ENCODE measurements around the gene CCDC92B. TPM values are rescaled to one million over a fixed set of nuclear protein-coding genes. Genes with fewer than 3 reads are reported as not detected.

Gene CCDC92B
- total RNA-seq, 1 experiment from 2014 or later, result 15.2 TPM

- TF ChIP-seq, protein P1, sequence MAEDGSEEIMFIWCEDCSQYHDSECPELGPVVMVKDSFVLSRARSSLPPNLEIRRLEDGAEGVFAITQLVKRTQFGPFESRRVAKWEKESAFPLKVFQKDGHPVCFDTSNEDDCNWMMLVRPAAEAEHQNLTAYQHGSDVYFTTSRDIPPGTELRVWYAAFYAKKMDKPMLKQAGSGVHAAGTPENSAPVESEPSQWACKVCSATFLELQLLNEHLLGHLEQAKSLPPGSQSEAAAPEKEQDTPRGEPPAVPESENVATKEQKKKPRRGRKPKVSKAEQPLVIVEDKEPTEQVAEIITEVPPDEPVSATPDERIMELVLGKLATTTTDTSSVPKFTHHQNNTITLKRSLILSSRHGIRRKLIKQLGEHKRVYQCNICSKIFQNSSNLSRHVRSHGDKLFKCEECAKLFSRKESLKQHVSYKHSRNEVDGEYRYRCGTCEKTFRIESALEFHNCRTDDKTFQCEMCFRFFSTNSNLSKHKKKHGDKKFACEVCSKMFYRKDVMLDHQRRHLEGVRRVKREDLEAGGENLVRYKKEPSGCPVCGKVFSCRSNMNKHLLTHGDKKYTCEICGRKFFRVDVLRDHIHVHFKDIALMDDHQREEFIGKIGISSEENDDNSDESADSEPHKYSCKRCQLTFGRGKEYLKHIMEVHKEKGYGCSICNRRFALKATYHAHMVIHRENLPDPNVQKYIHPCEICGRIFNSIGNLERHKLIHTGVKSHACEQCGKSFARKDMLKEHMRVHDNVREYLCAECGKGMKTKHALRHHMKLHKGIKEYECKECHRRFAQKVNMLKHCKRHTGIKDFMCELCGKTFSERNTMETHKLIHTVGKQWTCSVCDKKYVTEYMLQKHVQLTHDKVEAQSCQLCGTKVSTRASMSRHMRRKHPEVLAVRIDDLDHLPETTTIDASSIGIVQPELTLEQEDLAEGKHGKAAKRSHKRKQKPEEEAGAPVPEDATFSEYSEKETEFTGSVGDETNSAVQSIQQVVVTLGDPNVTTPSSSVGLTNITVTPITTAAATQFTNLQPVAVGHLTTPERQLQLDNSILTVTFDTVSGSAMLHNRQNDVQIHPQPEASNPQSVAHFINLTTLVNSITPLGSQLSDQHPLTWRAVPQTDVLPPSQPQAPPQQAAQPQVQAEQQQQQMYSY (CRISPR knock-in tag; IDR thresholded peaks at IDR 0.05), result no peak
- TF ChIP-seq CTCF (IDR thresholded peaks at IDR 0.05) (no peak), ZNF219 (CRISPR knock-in tag; IDR thresholded peaks at IDR 0.05; ENCODE audit: borderline replicate concordance) (no peak), E2F1 (CRISPR knock-in tag; IDR thresholded peaks at IDR 0.05) (no peak), ZBTB21 (CRISPR knock-in tag; IDR thresholded peaks at IDR 0.05; ENCODE audit: borderline replicate concordance) (no peak), OVOL2 (CRISPR knock-in tag; IDR thresholded peaks at IDR 0.05; ENCODE audit: borderline replicate concordance) (no peak), CREM (CRISPR knock-in tag; IDR thresholded peaks at IDR 0.05) (0 out of 2 replicates have a peak, but pooled peaks have one; percentile 15), SMAD4 (CRISPR knock-in tag; IDR thresholded peaks at IDR 0.05) (no peak), NFATC4 (CRISPR knock-in tag; IDR thresholded peaks at IDR 0.05) (no peak), PRRX2 (CRISPR knock-in tag; IDR thresholded peaks at IDR 0.05) (no peak), ZNF423 (CRISPR knock-in tag; IDR thresholded peaks at IDR 0.05) (no peak; the same call in 1 of the 2 replicates)
- TF ChIP-seq, protein P2, sequence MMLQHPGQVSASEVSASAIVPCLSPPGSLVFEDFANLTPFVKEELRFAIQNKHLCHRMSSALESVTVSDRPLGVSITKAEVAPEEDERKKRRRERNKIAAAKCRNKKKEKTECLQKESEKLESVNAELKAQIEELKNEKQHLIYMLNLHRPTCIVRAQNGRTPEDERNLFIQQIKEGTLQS (CRISPR knock-in tag; conservative IDR thresholded peaks at IDR 0.05), result no peak
- TF ChIP-seq, protein P3, sequence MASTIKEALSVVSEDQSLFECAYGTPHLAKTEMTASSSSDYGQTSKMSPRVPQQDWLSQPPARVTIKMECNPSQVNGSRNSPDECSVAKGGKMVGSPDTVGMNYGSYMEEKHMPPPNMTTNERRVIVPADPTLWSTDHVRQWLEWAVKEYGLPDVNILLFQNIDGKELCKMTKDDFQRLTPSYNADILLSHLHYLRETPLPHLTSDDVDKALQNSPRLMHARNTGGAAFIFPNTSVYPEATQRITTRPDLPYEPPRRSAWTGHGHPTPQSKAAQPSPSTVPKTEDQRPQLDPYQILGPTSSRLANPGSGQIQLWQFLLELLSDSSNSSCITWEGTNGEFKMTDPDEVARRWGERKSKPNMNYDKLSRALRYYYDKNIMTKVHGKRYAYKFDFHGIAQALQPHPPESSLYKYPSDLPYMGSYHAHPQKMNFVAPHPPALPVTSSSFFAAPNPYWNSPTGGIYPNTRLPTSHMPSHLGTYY (CRISPR knock-in tag; IDR thresholded peaks at IDR 0.05), result no peak
- TF ChIP-seq, protein P4, sequence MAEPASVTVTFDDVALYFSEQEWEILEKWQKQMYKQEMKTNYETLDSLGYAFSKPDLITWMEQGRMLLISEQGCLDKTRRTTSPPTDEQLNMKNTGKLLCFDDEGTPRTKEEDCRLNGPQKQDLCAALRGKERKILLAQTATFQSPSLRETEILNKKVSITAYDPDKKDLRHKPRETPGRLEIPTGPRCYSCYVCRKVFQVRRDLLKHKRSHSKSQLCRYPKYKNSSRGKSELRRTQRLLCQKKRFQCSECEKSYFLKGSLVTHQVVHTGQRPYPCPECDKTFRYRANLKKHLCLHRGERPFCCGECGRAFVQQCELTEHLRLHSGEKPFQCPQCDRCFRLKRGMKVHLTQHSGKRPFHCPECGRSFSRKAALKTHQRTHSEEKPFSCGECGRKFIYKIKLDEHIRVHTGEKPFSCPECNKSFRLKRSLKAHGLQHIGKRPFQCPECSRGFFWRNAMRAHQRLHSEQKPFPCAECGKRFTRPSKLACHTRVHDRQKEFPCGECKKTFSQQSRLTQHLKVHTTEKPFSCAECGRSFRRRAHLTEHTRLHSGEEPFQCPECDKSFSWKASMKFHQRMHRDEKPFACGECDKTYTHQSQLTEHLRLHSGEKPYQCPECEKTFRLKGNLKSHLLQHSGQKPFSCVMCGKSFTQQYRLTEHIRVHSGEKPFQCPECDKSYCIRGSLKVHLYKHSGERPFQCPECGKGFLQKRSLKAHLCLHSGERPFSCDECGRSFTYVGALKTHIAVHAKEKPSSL (CRISPR knock-in tag; conservative IDR thresholded peaks at IDR 0.05), result no peak
Observed at GRCh38 chr17:2711608-2712299, 37.7 kb downstream of the CCDC92B start, which contains the start of gene CLUH (continued).

Data from WTC11 (cell line).